ENCODE results near the gene CREB5. TPM values are rescaled to one million over a fixed set of nuclear protein-coding genes. Genes with fewer than 3 reads are reported as not detected.
A peak's percentile ranks its signal among the peaks of the same experiment; 100 is the strongest.

Gene CREB5
- total and polyA plus RNA-seq, 2 experiments from 2014 or later = 2.4 to 4.4 TPM

DNA sequence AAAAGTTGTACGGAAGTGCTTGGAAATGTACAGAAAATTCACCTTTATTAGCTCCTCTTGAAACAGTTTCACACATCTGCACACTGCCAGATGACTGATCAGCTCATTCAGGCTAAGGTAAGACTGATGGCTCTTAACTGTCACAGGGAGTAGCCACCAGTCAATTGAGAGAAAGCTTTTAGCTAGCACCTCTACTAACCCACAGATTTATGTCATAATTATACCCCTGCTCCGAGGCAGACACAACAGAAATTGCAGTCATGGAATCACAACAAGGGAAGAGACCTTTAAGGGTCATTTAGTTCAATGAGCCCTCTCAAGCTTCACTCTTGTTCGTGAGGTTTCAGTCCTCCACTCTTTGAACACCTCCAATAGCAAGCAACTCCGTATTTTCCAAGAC is 310.4 kb downstream of the CREB5 start:
- Mint-ChIP-seq H3K4me1 (peaks cover 2% of the 10 kb centered on the region; the same call in 2 of the 3 replicates), H3K27me3 (ENCODE audit: insufficient read depth, low read depth, poor library complexity) (no peaks in the 10 kb centered on the region), H3K9me3 (no peaks in the 10 kb centered on the region), H3K27ac (no peak overlapping the region), H3K36me3 (ENCODE audit: low read depth) (no peaks in the 10 kb centered on the region), H3K4me3 (no peak overlapping the region)
- Histone ChIP-seq H3K79me2 (replicated peaks; ENCODE audit: insufficient read depth) (no peaks in the 10 kb centered on the region), H3K36me3 (ENCODE audit: insufficient read depth) (no peaks in the 10 kb centered on the region), H3K9me2 (ENCODE audit: insufficient read depth) (no peaks in the 10 kb centered on the region), H2AFZ (0 out of 2 replicates have a peak overlapping the region, but pooled peaks have one; percentile 49), H3K4me3 (no peak overlapping the region), H4K20me1 (replicated peaks; ENCODE audit: insufficient read depth) (no peaks in the 10 kb centered on the region), H3K4me1 (ENCODE audit: insufficient read depth) (no peaks in the 10 kb centered on the region), H3K4me2 (no peak overlapping the region), H3F3A (replicated peaks; ENCODE audit: low read depth) (no peaks in the 10 kb centered on the region), H3K27ac (ENCODE audit: low read depth) (no peak overlapping the region), H3K27me3 (ENCODE audit: insufficient read depth) (no peaks in the 10 kb centered on the region)
- ATAC-seq = no peak
- no peak for DNase-seq (ENCODE audit: low spot score)
- TF ChIP-seq STAT1 (IDR thresholded peaks at IDR 0.05; ENCODE audit: unreplicated experiment) = no peak

DNA sequence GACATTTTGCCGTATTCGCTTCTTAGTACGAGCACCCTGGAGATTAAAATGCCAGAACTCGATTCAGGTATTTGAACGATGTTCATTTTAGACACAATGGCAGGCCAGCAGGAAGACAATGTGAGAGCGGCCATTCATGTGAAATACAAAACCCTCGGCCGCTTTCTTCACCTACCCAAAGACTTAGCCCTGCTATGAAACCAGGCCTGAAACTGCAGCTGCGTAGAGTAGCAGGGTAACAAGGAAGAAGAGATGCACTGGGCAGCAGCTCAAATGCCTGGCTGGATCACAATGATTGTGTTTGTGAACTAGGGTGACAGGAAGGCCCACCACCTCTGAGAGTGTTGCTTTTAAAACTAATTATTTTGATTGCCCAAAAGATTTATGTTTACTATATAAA is 311.0 kb downstream of the CREB5 start:
- Mint-ChIP-seq H3K27me3 (ENCODE audit: insufficient read depth, low read depth, poor library complexity) (no peaks in the 10 kb centered on the region), H3K9me3 (no peaks in the 10 kb centered on the region), H3K4me3 (no peak overlapping the region), H3K27ac (no peak overlapping the region), H3K36me3 (ENCODE audit: low read depth) (no peaks in the 10 kb centered on the region), H3K4me1 (peaks cover 2% of the 10 kb centered on the region; the same call in 2 of the 3 replicates)
- no peaks in the 10 kb centered on the region for H3K36me3 ChIP-seq (ENCODE audit: insufficient read depth)
- H2AFZ ChIP-seq = no peak overlapping the region
- no peak overlapping the region for H3K4me3 ChIP-seq
- no peaks in the 10 kb centered on the region for H3K27me3 ChIP-seq (ENCODE audit: insufficient read depth)
- no peak overlapping the region for H3K27ac ChIP-seq (ENCODE audit: low read depth)
- no peaks in the 10 kb centered on the region for H3F3A ChIP-seq (replicated peaks; ENCODE audit: low read depth)
- DNase-seq (ENCODE audit: low spot score) (no peak), ATAC-seq (peak; percentile 63; the same call in 2 of the 3 replicates)
- H3K9me2 ChIP-seq (ENCODE audit: insufficient read depth) = no peaks in the 10 kb centered on the region
- no peaks in the 10 kb centered on the region for H4K20me1 ChIP-seq (replicated peaks; ENCODE audit: insufficient read depth)
- H3K4me1 ChIP-seq (ENCODE audit: insufficient read depth) = no peaks in the 10 kb centered on the region
- no peak overlapping the region for H3K4me2 ChIP-seq
- H3K79me2 ChIP-seq (replicated peaks; ENCODE audit: insufficient read depth) = no peaks in the 10 kb centered on the region
- TF ChIP-seq ZNF114 (CRISPR knock-in tag; IDR thresholded peaks at IDR 0.05) (no peak), STAT1 (IDR thresholded peaks at IDR 0.05; ENCODE audit: unreplicated experiment) (no peak), ZNF462 (CRISPR knock-in tag; IDR thresholded peaks at IDR 0.05) (no peak), CREB1 (CRISPR knock-in tag; IDR thresholded peaks at IDR 0.05; ENCODE audit: low read depth) (no peak), POLR2AphosphoS5 (IDR thresholded peaks at IDR 0.05; ENCODE audit: low read depth) (no peak), ETS1 (IDR thresholded peaks at IDR 0.05) (no peak), EZH2 (IDR thresholded peaks at IDR 0.05; ENCODE audit: low read depth, unreplicated experiment) (no peak), EZH2phosphoT487 (IDR thresholded peaks at IDR 0.05; ENCODE audit: unreplicated experiment) (no peak), JUNB (IDR thresholded peaks at IDR 0.05; ENCODE audit: unreplicated experiment) (no peak)
- TF ChIP-seq, protein P1, sequence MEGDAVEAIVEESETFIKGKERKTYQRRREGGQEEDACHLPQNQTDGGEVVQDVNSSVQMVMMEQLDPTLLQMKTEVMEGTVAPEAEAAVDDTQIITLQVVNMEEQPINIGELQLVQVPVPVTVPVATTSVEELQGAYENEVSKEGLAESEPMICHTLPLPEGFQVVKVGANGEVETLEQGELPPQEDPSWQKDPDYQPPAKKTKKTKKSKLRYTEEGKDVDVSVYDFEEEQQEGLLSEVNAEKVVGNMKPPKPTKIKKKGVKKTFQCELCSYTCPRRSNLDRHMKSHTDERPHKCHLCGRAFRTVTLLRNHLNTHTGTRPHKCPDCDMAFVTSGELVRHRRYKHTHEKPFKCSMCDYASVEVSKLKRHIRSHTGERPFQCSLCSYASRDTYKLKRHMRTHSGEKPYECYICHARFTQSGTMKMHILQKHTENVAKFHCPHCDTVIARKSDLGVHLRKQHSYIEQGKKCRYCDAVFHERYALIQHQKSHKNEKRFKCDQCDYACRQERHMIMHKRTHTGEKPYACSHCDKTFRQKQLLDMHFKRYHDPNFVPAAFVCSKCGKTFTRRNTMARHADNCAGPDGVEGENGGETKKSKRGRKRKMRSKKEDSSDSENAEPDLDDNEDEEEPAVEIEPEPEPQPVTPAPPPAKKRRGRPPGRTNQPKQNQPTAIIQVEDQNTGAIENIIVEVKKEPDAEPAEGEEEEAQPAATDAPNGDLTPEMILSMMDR (conservative IDR thresholded peaks at IDR 0.05; ENCODE audit: low read depth in 2 of 2) = no peak
